Measurements from ENCODE around the gene KIAA1191.

GRCh38 chr5:176379881-176380280 lies 18.3 kb upstream of the KIAA1191 start:
- TF ChIP-seq, protein P1, sequence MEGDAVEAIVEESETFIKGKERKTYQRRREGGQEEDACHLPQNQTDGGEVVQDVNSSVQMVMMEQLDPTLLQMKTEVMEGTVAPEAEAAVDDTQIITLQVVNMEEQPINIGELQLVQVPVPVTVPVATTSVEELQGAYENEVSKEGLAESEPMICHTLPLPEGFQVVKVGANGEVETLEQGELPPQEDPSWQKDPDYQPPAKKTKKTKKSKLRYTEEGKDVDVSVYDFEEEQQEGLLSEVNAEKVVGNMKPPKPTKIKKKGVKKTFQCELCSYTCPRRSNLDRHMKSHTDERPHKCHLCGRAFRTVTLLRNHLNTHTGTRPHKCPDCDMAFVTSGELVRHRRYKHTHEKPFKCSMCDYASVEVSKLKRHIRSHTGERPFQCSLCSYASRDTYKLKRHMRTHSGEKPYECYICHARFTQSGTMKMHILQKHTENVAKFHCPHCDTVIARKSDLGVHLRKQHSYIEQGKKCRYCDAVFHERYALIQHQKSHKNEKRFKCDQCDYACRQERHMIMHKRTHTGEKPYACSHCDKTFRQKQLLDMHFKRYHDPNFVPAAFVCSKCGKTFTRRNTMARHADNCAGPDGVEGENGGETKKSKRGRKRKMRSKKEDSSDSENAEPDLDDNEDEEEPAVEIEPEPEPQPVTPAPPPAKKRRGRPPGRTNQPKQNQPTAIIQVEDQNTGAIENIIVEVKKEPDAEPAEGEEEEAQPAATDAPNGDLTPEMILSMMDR (IDR thresholded peaks at IDR 0.05; ENCODE audit: insufficient read depth, low read depth, low read length), result no peak
- TF ChIP-seq EZH2 (IDR thresholded peaks at IDR 0.05; ENCODE audit: insufficient read depth, low read length), result no peak
